ENCODE data around the gene SELENOH.
A peak's percentile ranks its signal among the peaks of the same experiment; 100 is the strongest.
"Not testable (repeated sequence)": the region's sequence is repeated elsewhere in the genome, so short reads cannot be mapped to it uniquely, and the experiment has no call there.

SELENOH gene
- long read RNA-seq, donor 1, transcript SELENOH-201 (3 exons, 833 nt): minor isoform, 10 of 294 reads
- long read RNA-seq, donor 1, transcript SELENOH-207 (1 exons, 523 nt): minor isoform, 6 of 294 reads
- long read RNA-seq, donor 1, transcript SELENOH-205 (3 exons, 1,039 nt): minor isoform, 11 of 294 reads
- long read RNA-seq, donor 1, transcript SELENOH-204 (4 exons, 818 nt): major isoform, 236 of 294 reads
- long read RNA-seq, donor 1, partial matches to known transcripts: 25 of 294 reads
- long read RNA-seq, donor 1, other reads (novel, unspliced or antisense): 0 of 294 reads
- long read RNA-seq, donor 2, transcript SELENOH-204 (4 exons, 818 nt): major isoform, 134 of 162 reads
- long read RNA-seq, donor 2, partial matches to known transcripts: 15 of 162 reads
- long read RNA-seq, donor 2, other reads (novel, unspliced or antisense): 0 of 162 reads
- long read RNA-seq, donor 3, transcript SELENOH-207 (1 exons, 523 nt): minor isoform, 8 of 89 reads
- long read RNA-seq, donor 3, transcript SELENOH-204 (4 exons, 818 nt): major isoform, 74 of 89 reads
- long read RNA-seq, donor 3, partial matches to known transcripts: 0 of 89 reads
- long read RNA-seq, donor 3, other reads (novel, unspliced or antisense): 0 of 89 reads
- long read RNA-seq, donor 4, transcript SELENOH-204 (4 exons, 818 nt): major isoform, 135 of 170 reads
- long read RNA-seq, donor 4, transcript SELENOH-202 (4 exons, 469 nt): minor isoform, 5 of 170 reads
- long read RNA-seq, donor 4, partial matches to known transcripts: 17 of 170 reads
- long read RNA-seq, donor 4, other reads (novel, unspliced or antisense): 0 of 170 reads
- long read RNA-seq, donor 5, transcript SELENOH-201 (3 exons, 833 nt): minor isoform, 7 of 203 reads
- long read RNA-seq, donor 5, transcript SELENOH-204 (4 exons, 818 nt): major isoform, 168 of 203 reads
- long read RNA-seq, donor 5, partial matches to known transcripts: 13 of 203 reads
- long read RNA-seq, donor 5, other reads (novel, unspliced or antisense): 5 of 203 reads
- long read RNA-seq, donor 6, transcript SELENOH-207 (1 exons, 523 nt): minor isoform, 5 of 219 reads
- long read RNA-seq, donor 6, transcript SELENOH-204 (4 exons, 818 nt): major isoform, 176 of 219 reads
- long read RNA-seq, donor 6, transcript SELENOH-205 (3 exons, 1,039 nt): minor isoform, 5 of 219 reads
- long read RNA-seq, donor 6, transcript SELENOH-202 (4 exons, 469 nt): minor isoform, 6 of 219 reads
- long read RNA-seq, donor 6, partial matches to known transcripts: 21 of 219 reads
- long read RNA-seq, donor 6, other reads (novel, unspliced or antisense): 0 of 219 reads
- long read RNA-seq, donor 7, transcript SELENOH-204 (4 exons, 818 nt): major isoform, 265 of 312 reads
- long read RNA-seq, donor 7, transcript SELENOH-205 (3 exons, 1,039 nt): minor isoform, 10 of 312 reads
- long read RNA-seq, donor 7, transcript SELENOH-202 (4 exons, 469 nt): minor isoform, 7 of 312 reads
- long read RNA-seq, donor 7, transcript SELENOH-201 (3 exons, 833 nt): minor isoform, 6 of 312 reads
- long read RNA-seq, donor 7, partial matches to known transcripts: 17 of 312 reads
- long read RNA-seq, donor 7, other reads (novel, unspliced or antisense): 0 of 312 reads
- long read RNA-seq, donor 8, transcript SELENOH-207 (1 exons, 523 nt): minor isoform, 11 of 191 reads
- long read RNA-seq, donor 8, transcript SELENOH-201 (3 exons, 833 nt): minor isoform, 6 of 191 reads
- long read RNA-seq, donor 8, transcript SELENOH-204 (4 exons, 818 nt): major isoform, 140 of 191 reads
- long read RNA-seq, donor 8, transcript SELENOH-202 (4 exons, 469 nt): minor isoform, 8 of 191 reads
- long read RNA-seq, donor 8, partial matches to known transcripts: 19 of 191 reads
- long read RNA-seq, donor 8, other reads (novel, unspliced or antisense): 0 of 191 reads

- DNase-seq: peak; percentile 85
Measured at GRCh38 chr11:57741132-57742086, at the start of gene SELENOH. SELENOH (plus strand) TSS chr11:57741491; CDS start chr11:57741596, 105 bp downstream.

- DNase-seq: no peak
Measured at GRCh38 chr11:57698843-57699365, 42.4 kb upstream of the SELENOH start.

- DNase-seq: no peak
Measured at GRCh38 chr11:57699813-57700212, 41.5 kb upstream of the SELENOH start.

- no peak for DNase-seq
Measured at GRCh38 chr11:57700425-57700824, 40.9 kb upstream of the SELENOH start.

- no peak for DNase-seq
Measured at GRCh38 chr11:57703341-57703740, 38.0 kb upstream of the SELENOH start.

- DNase-seq: no peak
Measured at GRCh38 chr11:57704932-57705331, 36.4 kb upstream of the SELENOH start.

GRCh38 chr11:57705432-57705831 lies 35.9 kb upstream of the SELENOH start:
- DNase-seq: not testable (repeated sequence)

GRCh38 chr11:57709802-57710367 lies 31.4 kb upstream of the SELENOH start:
- DNase-seq: no peak

GRCh38 chr11:57711414-57712255 lies 29.7 kb upstream of the SELENOH start, which contains the start of gene MED19:
MED19 (minus strand) TSS chr11:57712215; CDS start chr11:57712179, 36 bp downstream.
- DNase-seq: peak; percentile 86

- DNase-seq: peak; percentile 74
Measured at GRCh38 chr11:57712256-57713150, 28.8 kb upstream of the SELENOH start, which contains the start of gene TMX2. TMX2 (plus strand) TSS chr11:57712593; CDS start chr11:57712619, 26 bp downstream.

GRCh38 chr11:57713835-57714234 lies 27.5 kb upstream of the SELENOH start:
- no peak for DNase-seq

- DNase-seq: not testable (repeated sequence)
Measured at GRCh38 chr11:57716726-57717125, 24.6 kb upstream of the SELENOH start.

- no peak for DNase-seq
Measured at GRCh38 chr11:57727185-57727584, 14.1 kb upstream of the SELENOH start.

GRCh38 chr11:57728829-57729228 lies 12.5 kb upstream of the SELENOH start:
- DNase-seq: no peak

- DNase-seq: no peak
Measured at GRCh38 chr11:57729479-57729878, 11.8 kb upstream of the SELENOH start.

- DNase-seq: no peak
Measured at GRCh38 chr11:57732661-57733060, 8.6 kb upstream of the SELENOH start.
